ENCODE measurements around the gene TENT5C.

DNA sequence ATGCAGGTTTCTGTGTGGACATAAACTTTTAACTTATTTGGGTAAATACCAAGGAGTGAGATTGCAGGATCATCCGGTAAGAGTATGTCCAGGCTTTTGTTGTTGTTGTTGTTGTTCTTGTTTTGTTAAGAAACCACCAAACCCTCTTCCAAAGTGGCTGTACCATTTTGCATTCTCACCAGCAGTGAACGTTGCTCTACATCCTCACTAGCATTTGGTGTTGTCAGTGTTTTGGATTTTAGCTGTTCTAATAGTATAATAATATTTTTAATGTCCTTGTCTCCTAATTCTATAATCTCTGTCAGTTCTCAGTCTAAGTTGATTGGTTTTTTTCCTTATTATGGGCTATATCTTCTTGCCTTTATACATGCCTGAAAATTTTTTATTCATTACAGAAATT is 37.8 kb downstream of the TENT5C start:
- TF ChIP-seq CTCF (IDR thresholded peaks at IDR 0.05) (no peak), POLR2A (IDR thresholded peaks at IDR 0.05) (no peak)
